ENCODE data around the gene ZCCHC2.

DNA sequence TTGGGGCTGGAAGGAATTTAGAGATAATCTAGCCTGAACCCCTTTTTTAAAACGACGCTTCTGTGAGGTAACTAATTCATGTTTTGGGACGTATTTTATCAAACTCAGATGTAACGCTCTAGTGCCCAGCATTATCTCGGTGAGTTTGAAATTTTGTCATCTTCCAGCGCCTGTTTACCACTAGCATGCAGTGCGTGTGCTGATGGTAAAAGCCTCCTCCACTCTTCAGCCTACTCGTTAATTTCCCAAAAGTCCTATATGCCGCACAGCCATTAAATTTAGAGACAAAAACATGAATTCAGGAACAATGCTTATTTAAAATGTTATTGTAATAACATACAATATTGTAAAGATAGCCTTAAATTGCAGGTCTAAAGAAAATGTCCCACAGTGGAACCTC lies 2.8 kb downstream of the ZCCHC2 start:
- TF ChIP-seq HDGF (IDR thresholded peaks at IDR 0.05; ENCODE audit: borderline replicate concordance) (no peak), BHLHE40 (IDR thresholded peaks at IDR 0.05; ENCODE audit: borderline replicate concordance) (no peak), NFRKB (IDR thresholded peaks at IDR 0.05) (no peak)
